Gastroesophageal sphincter (tissue), 4 donors: ENCODE measurements around the gene POU2AF3. TPM values are rescaled to one million over a fixed set of nuclear protein-coding genes. Genes with fewer than 3 reads are reported as not detected.

Experiments
- ATAC-seq: fragments of 150-250 bp; one replicate; pipeline ENCODE4 v1.9.1; 2016; ENCODE audit warnings: mild to moderate bottlenecking, moderate library complexity
- H3K27ac ChIP-seq, 4 donors: fragments of 200-600 bp; sonication (generic) in 3 of 4; 1 replicate in 3 of 4; 2 replicates in 1 of 4; pipeline ENCODE4 v1.5.1; 2016 to 2019
- H3K27me3 ChIP-seq: fragments of 200-600 bp; sonication (generic); one replicate; pipeline ENCODE4 v1.5.1; 2019
- H3K36me3 ChIP-seq, 2 donors: fragments of 200-600 bp; sonication (generic); one replicate each; pipeline ENCODE4 v1.5.1; 2019; ENCODE audit warnings: control low read depth in 1 of 2
- H3K4me1 ChIP-seq, 3 donors: fragments of 200-600 bp; sonication (generic); 1 replicate in 2 of 3; 2 replicates in 1 of 3; pipeline ENCODE4 v1.5.1; 2016 to 2019; ENCODE audit warnings: control low read depth in 2 of 3
- H3K4me3 ChIP-seq, 2 donors: fragments of 200-600 bp; sonication (generic); one replicate each; pipeline ENCODE4 v1.5.1; 2019; ENCODE audit warnings: mild to moderate bottlenecking in 1 of 2, moderate library complexity in 1 of 2
- H3K9me3 ChIP-seq, 3 donors: fragments of 200-600 bp; sonication (generic); one replicate each; pipeline ENCODE4 v1.5.1; 2017 to 2019; ENCODE audit warnings: control low read depth in 2 of 3
- EP300 ChIP-seq: sonication (generic); formaldehyde crosslinking; IDR thresholded peaks from one replicate; pipeline ENCODE4 v1.6.1; 2017; ENCODE audit warnings: antibody characterized with exemption, mild to moderate bottlenecking
- POLR2A ChIP-seq, 2 donors: fragments of 450-650 bp; IDR thresholded peaks; one replicate each; pipeline ENCODE4 v1.6.1; 2017; ENCODE audit warnings: antibody characterized with exemption in 2 of 2, mild to moderate bottlenecking in 2 of 2, moderate library complexity in 1 of 2
- POLR2AphosphoS5 ChIP-seq: sonication (generic); formaldehyde crosslinking; IDR thresholded peaks from one replicate; pipeline ENCODE4 v1.6.1; 2017; ENCODE audit warnings: antibody characterized with exemption
- WGBS, 2 donors: methylation state at CpG; one replicate each; pipeline ENCODE4 v1.1.5; 2018; ENCODE audit warnings: low coverage in 1 of 2; 5-methylcytosine and 5-hydroxymethylcytosine counted together
- total RNA-seq, 4 donors: library from RNA; depleted of rRNA; stranded (reverse); fragments of >200 nt; gene quantifications; one replicate each; pipeline ENCODE4 v1.1.0, GENCODE V29; 2016
- TF ChIP-seq, protein P1 (sequence below), 4 experiments: fragments of 200-600 bp in 2 of 4; fragments of 450-650 bp in 2 of 4; sonication (generic) in 1 of 4; IDR thresholded peaks; one replicate each; pipeline ENCODE4 v1.5.1; 2017 to 2019; ENCODE audit warnings: antibody characterized with exemption in 4 of 4, mild to moderate bottlenecking in 2 of 4, moderate library complexity in 2 of 4

Gene POU2AF3, protein sequence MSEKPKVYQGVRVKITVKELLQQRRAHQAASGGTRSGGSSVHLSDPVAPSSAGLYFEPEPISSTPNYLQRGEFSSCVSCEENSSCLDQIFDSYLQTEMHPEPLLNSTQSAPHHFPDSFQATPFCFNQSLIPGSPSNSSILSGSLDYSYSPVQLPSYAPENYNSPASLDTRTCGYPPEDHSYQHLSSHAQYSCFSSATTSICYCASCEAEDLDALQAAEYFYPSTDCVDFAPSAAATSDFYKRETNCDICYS
- 1 to 10 TPM; 1.5 to 3.8 (median 2.2) TPM for total RNA-seq

DNA sequence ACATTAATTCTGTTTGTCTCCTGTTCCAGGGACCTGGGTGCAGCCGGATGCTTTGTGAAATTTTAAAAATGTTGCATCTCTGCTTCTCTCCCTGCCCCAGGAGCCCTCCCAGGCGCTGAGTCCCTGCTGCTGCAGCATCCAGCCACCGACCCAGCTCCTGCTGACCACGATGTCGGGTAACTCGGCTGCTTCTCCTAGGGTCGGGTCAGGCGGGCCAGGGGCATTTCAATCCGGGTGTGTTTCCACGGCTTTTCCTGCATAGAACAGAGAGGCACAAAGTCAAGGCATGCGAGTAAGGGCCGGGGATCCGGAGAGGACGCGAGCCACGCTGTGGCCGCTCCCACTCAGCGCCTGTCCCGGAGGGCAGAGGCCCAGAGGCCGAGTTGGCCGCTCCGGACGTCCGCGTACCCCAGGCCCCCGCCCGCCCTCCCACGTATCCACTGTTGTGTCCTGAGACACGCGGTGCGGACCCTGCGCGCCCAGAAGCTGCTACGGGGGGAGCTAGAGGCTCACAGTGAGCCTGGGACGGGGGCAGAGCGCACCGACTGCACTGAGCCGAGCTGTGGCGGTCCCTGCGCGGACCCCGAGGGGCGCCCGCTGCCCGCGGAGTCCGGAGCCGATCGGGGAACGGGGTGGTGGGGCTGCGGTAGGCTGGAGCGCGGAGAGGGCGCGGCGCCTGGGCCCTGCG is at the start of gene POU2AF3:
TSS of gene POU2AF3 (plus strand) at position 134 of the 688 bp plus-strand sequence. CDS start at position 170, 36 bp downstream.
- H3K4me3 ChIP-seq, result peak within 1 kb of the TSS; percentile 80 to 91
- peaks cover 0 to 55% (median 15%) of the 10 kb centered on the region in 3 donors for H3K4me1 ChIP-seq
- H3K27me3 ChIP-seq, result no peaks in the 10 kb centered on the region
- H3K9me3 ChIP-seq, result no peaks in the 10 kb centered on the region
- no peak for TF ChIP-seq POLR2AphosphoS5
- no peak for TF ChIP-seq EP300
- TF ChIP-seq POLR2A (IDR thresholded peaks at IDR 0.05), result no peak
- WGBS, 2 donors, result 29 to 31% methylated on average over 1 to 4 of the region's 57 CpGs
- peak within 1 kb of the TSS; percentile 77 to 93 (median 87) for H3K27ac ChIP-seq
- peak; percentile 50 for ATAC-seq
- H3K36me3 ChIP-seq, result no peaks in the 10 kb centered on the region

DNA sequence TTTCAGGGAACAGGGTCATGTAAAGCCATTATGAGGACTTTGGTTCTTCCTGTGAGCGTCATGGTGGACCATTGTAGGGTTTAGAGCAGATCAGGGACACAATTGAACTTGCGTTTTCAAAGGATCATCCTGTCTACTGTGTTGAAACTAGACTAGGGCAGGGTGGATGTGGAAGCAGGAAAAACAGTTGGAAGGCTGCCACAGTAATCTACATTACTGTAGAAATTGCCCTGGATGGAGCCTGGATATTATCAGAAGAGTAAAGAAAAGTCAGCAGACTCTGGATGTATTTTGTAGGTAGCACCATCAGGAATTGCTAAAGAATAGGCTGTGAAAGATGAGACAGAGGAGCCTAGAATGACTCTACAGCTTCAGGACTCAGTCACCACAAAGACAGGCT is 47.4 kb upstream of the POU2AF3 start:
- H3K9me3 ChIP-seq, result no peaks in the 10 kb centered on the region
- ATAC-seq, result no peak
- no peak for TF ChIP-seq POLR2AphosphoS5
- TF ChIP-seq, protein P1, sequence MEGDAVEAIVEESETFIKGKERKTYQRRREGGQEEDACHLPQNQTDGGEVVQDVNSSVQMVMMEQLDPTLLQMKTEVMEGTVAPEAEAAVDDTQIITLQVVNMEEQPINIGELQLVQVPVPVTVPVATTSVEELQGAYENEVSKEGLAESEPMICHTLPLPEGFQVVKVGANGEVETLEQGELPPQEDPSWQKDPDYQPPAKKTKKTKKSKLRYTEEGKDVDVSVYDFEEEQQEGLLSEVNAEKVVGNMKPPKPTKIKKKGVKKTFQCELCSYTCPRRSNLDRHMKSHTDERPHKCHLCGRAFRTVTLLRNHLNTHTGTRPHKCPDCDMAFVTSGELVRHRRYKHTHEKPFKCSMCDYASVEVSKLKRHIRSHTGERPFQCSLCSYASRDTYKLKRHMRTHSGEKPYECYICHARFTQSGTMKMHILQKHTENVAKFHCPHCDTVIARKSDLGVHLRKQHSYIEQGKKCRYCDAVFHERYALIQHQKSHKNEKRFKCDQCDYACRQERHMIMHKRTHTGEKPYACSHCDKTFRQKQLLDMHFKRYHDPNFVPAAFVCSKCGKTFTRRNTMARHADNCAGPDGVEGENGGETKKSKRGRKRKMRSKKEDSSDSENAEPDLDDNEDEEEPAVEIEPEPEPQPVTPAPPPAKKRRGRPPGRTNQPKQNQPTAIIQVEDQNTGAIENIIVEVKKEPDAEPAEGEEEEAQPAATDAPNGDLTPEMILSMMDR (IDR thresholded peaks at IDR 0.05), result no peak
- TF ChIP-seq EP300, result no peak
- TF ChIP-seq POLR2A (IDR thresholded peaks at IDR 0.05), result no peak
- no peaks in the 10 kb centered on the region for H3K36me3 ChIP-seq
- no peak overlapping the region for H3K27ac ChIP-seq
- WGBS, 2 donors, result 40 to 43% methylated on average over 1 to 2 of the region's 2 CpGs
- peaks cover 22% of the 10 kb centered on the region for H3K27me3 ChIP-seq
- H3K4me3 ChIP-seq, result no peak overlapping the region
- H3K4me1 ChIP-seq, result no peaks in the 10 kb centered on the region

DNA sequence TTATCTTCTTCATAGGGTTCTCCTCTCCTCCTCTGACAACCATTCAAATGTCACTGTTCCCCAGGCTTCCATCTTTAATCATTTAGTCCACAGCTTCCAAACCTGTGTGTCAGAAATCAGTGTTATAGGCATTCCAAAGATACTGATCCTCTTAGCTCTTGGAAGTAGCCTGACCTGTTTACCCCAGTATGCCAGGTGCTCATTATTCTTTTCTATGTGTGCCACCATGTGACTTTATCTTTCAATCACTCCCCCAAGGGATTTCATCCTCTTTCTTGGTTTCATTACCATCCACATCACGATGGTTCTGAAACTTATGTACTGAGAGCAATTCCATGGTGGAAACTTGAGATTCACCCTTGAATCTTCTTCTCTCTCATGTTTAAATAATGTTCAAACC is 45.2 kb upstream of the POU2AF3 start:
- Histone ChIP-seq H3K36me3 (no peaks in the 10 kb centered on the region), H3K4me1 (no peaks in the 10 kb centered on the region), H3K9me3 (no peaks in the 10 kb centered on the region), H3K27me3 (peaks cover 22% of the 10 kb centered on the region), H3K4me3 (no peak overlapping the region), H3K27ac (no peak overlapping the region)
- 93% methylated on average over 1 of the region's 1 CpG; no CpG with 5 or more reads in 1 of the 2 donors for WGBS, 2 donors
- ATAC-seq, result no peak
- TF ChIP-seq POLR2A (IDR thresholded peaks at IDR 0.05) (no peak), POLR2AphosphoS5 (no peak), EP300 (no peak)
- TF ChIP-seq, protein P1 (IDR thresholded peaks at IDR 0.05), result no peak

DNA sequence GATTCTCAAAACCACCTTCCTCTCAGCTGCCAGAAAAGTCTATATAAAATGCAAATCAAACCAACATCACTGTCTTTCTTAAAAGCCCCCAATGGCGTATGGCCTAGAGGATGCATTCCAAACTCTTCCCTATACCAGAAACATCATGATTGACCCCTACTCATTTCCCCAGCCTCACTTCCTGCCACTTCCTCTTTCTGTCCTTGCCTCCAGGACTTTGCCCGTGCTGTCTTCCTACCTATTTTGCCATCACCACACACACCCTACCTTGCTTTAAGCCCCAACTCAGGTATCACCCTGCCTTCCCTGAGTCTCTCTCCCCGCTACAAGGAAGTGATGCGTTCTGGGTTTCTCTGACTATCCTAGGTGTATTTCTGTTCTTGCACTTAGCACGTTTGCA is 44.7 kb upstream of the POU2AF3 start:
- H3K36me3 ChIP-seq, result no peaks in the 10 kb centered on the region
- no peak for TF ChIP-seq POLR2A (IDR thresholded peaks at IDR 0.05)
- TF ChIP-seq, protein P1 (IDR thresholded peaks at IDR 0.05), result no peak
- TF ChIP-seq POLR2AphosphoS5, result no peak
- WGBS, 2 donors, result 75 to 85% methylated on average over 5 of the region's 5 CpGs
- no peak overlapping the region for H3K4me3 ChIP-seq
- H3K4me1 ChIP-seq, result no peaks in the 10 kb centered on the region
- H3K27ac ChIP-seq, result no peak overlapping the region
- H3K27me3 ChIP-seq, result peaks cover 22% of the 10 kb centered on the region
- H3K9me3 ChIP-seq, result no peaks in the 10 kb centered on the region
- ATAC-seq, result no peak

DNA sequence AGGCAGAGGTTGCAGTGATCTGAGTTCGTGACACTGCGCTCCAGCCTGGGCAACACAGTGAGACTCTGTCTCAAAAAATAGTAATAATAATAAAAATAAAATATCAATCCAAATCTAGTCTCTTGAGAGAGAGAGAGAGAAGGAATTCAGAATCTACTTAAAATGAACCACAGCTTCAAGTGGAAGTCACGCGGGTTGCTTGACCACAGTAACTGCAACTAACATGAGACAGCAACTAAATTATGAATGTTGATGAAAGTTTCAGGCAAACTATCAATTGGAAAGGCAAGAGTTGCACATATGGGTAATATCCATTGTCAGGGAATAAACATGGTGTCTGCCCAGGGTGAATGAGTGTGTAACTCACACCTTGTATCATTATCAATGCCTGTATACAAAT is 40.3 kb upstream of the POU2AF3 start:
- no peak for TF ChIP-seq POLR2A (IDR thresholded peaks at IDR 0.05)
- TF ChIP-seq, protein P1 (IDR thresholded peaks at IDR 0.05), result no peak
- TF ChIP-seq EP300, result no peak
- no peak for TF ChIP-seq POLR2AphosphoS5
- no peak for ATAC-seq
- Histone ChIP-seq H3K36me3 (no peaks in the 10 kb centered on the region), H3K4me1 (no peaks in the 10 kb centered on the region), H3K27me3 (no peaks in the 10 kb centered on the region), H3K4me3 (no peak overlapping the region), H3K9me3 (no peaks in the 10 kb centered on the region), H3K27ac (no peak overlapping the region)
- 95 to 97% methylated on average over 4 of the region's 4 CpGs for WGBS, 2 donors
